GM18517 (cell line): ENCODE measurements around the gene HS1BP3.

ENCODE experiments used
- ATAC-seq: cut with Tn5 transposase; IDR thresholded peaks from one replicate; pipeline ENCODE4 v1.9.1; 2021; ENCODE audit warnings: mild to moderate bottlenecking, moderate library complexity; ENCODE audit not compliant: unreplicated experiment

Gene HS1BP3

GRCh38 chr2:20604951-20605381 lies 45.9 kb downstream of the HS1BP3 start:
- no peak for ATAC-seq

- no peak for ATAC-seq
Measured at GRCh38 chr2:20604401-20604911, 46.4 kb downstream of the HS1BP3 start.

- ATAC-seq, result no peak
Measured at GRCh38 chr2:20603791-20604190, 47.1 kb downstream of the HS1BP3 start.

GRCh38 chr2:20602803-20603202 lies 48.1 kb downstream of the HS1BP3 start:
- no peak for ATAC-seq

- ATAC-seq, result no peak
Measured at GRCh38 chr2:20600756-20601325, 50.1 kb downstream of the HS1BP3 start.

GRCh38 chr2:20599861-20600461 lies 50.9 kb downstream of the HS1BP3 start:
- ATAC-seq, result no peak

- ATAC-seq, result no peak
Measured at GRCh38 chr2:20599001-20599600, 51.8 kb downstream of the HS1BP3 start.

GRCh38 chr2:20597860-20598183 lies 53.1 kb downstream of the HS1BP3 start:
- ATAC-seq, result no peak

- ATAC-seq, result no peak
Measured at GRCh38 chr2:20596973-20597859, 53.7 kb downstream of the HS1BP3 start.

GRCh38 chr2:20596193-20596972 lies 54.5 kb downstream of the HS1BP3 start:
- peak; percentile 8 for ATAC-seq

GRCh38 chr2:20595439-20596192 lies 55.3 kb downstream of the HS1BP3 start:
- peak; percentile 91 for ATAC-seq

- ATAC-seq, result peak; percentile 1
Measured at GRCh38 chr2:20594957-20595356, 55.9 kb downstream of the HS1BP3 start.

GRCh38 chr2:20594048-20594750 lies 56.7 kb downstream of the HS1BP3 start:
- no peak for ATAC-seq

- no peak for ATAC-seq
Measured at GRCh38 chr2:20593072-20594034, 57.5 kb downstream of the HS1BP3 start.

- no peak for ATAC-seq
Measured at GRCh38 chr2:20592106-20593071, 58.5 kb downstream of the HS1BP3 start.

- no peak for ATAC-seq
Measured at GRCh38 chr2:20590704-20591515, 60.0 kb downstream of the HS1BP3 start.
